D721Med (cell line): ENCODE results near the gene NKD1.

Experiments
- DNase-seq: peaks from one replicate; pipeline ENCODE4 v3.0.0; 2011; ENCODE audit warnings: low spot score; ENCODE audit not compliant: insufficient read length
- FAIRE-seq: peaks from 2 replicates; lab custom pipeline; 2011; peaks lifted over from hg19 to GRCh38; lab: Jason Lieb, UNC
- CTCF ChIP-seq: IDR thresholded peaks from 2 replicates; pipeline ENCODE4 v1.5.1; 2012; ENCODE audit warnings: mild to moderate bottlenecking, control low read depth; ENCODE audit not compliant: insufficient read depth; ENCODE audit errors: missing control alignments

The NKD1 gene, protein sequence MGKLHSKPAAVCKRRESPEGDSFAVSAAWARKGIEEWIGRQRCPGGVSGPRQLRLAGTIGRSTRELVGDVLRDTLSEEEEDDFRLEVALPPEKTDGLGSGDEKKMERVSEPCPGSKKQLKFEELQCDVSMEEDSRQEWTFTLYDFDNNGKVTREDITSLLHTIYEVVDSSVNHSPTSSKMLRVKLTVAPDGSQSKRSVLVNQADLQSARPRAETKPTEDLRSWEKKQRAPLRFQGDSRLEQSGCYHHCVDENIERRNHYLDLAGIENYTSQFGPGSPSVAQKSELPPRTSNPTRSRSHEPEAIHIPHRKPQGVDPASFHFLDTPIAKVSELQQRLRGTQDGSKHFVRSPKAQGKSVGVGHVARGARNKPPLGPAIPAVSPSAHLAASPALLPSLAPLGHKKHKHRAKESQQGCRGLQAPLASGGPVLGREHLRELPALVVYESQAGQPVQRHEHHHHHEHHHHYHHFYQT

DNA sequence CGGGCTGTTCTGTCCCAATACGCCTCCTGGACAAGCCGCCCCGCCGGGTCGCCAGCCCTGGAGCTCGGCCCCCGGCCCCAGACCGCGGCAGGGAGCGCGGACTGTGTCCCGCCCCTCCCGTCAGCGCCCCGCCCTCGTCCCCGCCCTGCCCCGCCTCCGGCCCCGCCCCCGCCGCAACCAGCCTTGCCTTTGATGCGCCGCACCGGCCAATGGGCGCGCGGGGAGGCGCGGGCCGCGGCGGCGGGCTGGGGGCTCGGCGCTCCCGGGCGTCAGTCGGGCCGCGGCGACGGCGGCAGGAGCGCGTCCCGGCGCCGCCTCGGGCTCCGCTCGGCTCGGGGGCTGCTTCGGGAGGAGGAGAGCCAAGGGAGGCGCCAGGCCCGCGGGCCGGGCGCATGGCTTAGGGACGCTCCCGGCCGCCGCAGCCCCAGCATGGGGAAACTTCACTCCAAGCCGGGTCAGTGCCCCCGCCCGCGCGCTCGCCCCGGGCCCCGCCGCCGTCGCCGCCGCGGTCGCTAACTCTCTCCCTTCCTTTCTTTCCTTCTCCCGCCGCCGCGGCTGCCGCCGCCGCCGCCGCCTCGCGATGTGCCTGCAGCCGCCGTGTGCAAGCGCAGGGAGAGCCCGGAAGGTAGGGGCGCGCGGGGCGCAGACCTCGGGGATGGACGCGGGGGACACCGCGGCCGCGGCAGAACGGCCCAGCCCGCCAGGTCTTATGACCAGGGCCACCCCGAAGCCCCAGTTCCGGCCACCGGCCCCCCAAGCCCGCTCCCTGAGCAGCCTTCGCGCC is at the start of gene NKD1:
NKD1 (plus strand) TSS at position 272 of the 784 bp plus-strand sequence; CDS start at position 430, 158 bp downstream.
- FAIRE-seq: no peak
- DNase-seq: peak; percentile 52
- no peak for TF ChIP-seq CTCF

GRCh38 chr16:50498431-50499155 is 49.6 kb upstream of the NKD1 start:
- FAIRE-seq: no peak
- no peak for TF ChIP-seq CTCF
- no peak for DNase-seq

DNA sequence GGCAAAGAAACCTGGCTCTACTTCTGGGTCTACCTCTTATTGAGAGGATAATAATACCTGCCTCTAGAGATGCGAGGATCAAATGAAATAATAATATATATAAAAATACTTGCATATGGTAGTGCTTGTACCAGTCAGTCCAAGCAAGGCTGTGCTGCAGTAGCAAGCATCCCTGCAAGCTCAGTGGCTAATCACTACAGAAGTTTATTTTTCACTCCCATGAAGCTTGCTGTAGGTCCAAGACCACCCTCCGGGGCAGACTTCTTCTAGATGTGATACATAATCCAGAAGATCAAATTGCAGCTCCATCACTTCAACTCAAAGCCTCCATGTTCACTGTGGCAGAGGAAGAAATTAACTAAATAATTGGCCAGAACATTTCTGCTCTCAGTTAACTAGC is 48.9 kb upstream of the NKD1 start:
- no peak for TF ChIP-seq CTCF
- no peak for FAIRE-seq
- no peak for DNase-seq

DNA sequence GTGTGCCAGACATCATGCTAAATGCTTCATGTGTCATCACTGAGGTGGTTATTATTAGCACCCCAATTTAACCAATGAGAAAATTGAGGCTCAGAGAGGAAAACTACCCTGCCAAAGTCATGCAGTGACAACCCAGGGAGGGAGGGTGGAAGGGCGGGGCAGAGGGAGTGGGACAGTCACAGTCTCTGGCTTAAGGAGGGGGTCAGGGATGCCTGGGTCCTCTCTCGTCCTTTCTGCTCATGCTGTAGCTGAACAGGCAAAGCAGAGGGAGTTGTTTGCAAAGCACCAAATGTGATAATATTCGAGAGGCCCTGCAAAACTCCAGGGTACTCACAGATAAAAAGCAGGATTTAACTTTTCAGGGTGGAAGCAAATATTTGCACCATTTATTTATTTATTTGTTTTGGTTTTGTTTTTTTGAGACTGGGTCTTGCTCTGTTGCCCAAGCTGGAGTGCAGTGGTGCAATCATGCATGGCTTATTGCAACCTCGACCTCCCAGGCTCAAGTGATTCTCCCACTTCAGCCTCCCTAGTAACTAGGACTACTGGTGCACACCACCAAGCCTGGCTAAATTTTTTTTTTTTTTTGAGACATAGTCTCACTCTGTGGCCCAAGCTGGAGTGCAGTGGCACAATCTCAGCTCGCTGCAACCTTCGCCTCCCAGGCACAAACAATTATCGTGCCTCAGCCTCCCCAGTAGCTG is 47.9 kb upstream of the NKD1 start:
- FAIRE-seq: no peak

DNA sequence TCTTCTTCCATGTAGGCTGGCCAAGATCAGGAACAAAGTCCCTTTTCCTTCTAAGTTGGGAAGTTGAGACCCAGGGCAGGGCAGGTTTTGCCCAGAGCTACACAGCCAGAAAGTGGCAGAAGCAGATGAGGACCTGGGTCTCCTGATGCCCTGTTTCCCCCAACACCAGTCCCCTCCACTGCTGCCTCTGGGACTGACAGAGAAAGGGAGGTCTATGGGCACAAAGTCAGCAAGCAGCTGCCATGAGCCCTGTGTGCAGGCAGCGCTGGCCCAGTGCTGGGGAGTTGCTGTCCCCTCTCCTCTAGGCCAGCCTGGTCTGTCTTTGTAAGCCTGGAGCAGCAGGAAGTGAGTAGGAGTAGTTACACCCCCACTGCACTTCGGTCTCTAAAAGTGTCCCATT is 46.9 kb upstream of the NKD1 start:
- no peak for TF ChIP-seq CTCF
- no peak for FAIRE-seq
- DNase-seq: no peak

More for the DNA sequence above, 47.9 kb upstream of the NKD1 start:
- no peak for DNase-seq
- no peak for TF ChIP-seq CTCF

DNA sequence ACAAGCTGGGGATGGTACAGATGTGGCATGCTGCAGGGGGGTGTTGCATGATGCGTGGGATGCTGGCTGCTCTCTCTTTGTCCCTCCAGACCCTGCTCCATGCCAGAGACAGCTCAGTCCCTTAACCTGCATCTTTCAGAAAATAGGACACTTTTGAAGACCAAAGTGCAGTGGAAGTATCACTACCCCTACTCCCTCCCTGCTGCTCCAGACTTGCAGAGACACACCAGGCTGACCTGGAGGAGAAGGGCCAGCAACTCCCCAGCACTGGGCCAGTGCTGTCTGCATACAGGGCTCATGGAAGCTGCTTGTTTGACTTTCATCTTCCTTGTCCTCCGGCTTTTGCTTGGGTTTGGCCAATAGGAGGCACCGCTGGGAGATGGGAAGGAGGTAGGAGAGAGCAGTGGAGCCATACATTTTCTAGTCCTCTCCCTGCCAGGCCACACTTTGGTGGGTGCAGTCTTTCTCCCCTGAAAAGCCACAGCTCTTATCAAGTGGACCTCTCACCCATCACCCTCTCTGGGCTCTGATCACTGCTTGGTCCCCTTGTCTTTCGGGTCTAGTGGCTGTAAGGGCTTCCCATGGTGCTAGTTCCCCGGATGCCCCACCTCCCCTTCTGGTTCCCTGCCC is 46.1 kb upstream of the NKD1 start:
- no peak for FAIRE-seq
- DNase-seq: no peak
- no peak for TF ChIP-seq CTCF
